ENCODE measurements around the gene PEX14.

DNA sequence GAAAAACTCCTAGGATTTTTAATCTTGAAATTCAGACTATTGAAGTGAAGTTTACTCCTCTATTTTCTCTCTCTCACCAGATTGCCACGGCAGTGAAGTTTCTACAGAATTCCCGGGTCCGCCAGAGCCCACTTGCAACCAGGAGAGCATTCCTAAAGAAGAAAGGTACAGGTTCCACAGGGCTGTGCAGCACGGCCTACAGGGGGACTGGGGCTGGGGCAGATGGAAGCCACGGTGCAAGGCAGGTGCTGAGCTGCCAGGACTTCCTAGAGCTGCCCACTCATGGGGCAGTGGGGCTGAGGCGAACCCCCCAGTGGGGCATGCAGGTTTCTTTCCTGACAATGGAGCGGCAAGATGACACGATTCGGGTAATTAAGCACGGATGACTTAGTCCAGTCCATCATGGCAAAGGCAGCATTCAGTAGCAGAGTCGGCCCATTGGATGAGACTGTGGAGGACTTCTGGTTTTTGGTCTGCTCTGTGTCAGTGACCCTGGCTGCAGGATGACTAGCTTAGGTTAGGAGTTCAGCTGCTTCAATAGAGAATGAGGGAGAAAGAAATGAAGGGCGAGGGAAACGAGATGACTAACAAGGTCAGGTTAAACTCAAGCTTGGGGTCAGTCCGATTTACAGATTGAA is 61.5 kb downstream of the PEX14 start:
- TF ChIP-seq YY1 (IDR thresholded peaks at IDR 0.05; ENCODE audit: insufficient read depth, insufficient read length), result no peak
- no peak for TF ChIP-seq ZNF274 (IDR thresholded peaks at IDR 0.05; ENCODE audit: low read depth, low read length)

All from NT2/D1 (cell line).